HG03469 (cell line): ENCODE results near the gene CHML.

Experiments used
- ATAC-seq: cut with Tn5 transposase; IDR thresholded peaks from one replicate; pipeline ENCODE4 v1.9.1; 2021; ENCODE audit warnings: mild to moderate bottlenecking, moderate library complexity, moderate number of reproducible peaks; ENCODE audit not compliant: unreplicated experiment

CHML gene

GRCh38 chr1:241592273-241592958 lies 47.8 kb downstream of the CHML start:
- ATAC-seq, result peak; percentile 60

GRCh38 chr1:241591736-241592135 lies 48.4 kb downstream of the CHML start:
- ATAC-seq, result no peak

- no peak for ATAC-seq
Measured at GRCh38 chr1:241591317-241591716, 48.9 kb downstream of the CHML start.

GRCh38 chr1:241590719-241591118 lies 49.5 kb downstream of the CHML start:
- no peak for ATAC-seq
